Endothelial cell (in vitro differentiated cells): Measurements from ENCODE around the gene RPS6KL1. TPM values are rescaled to one million over a fixed set of nuclear protein-coding genes. Genes with fewer than 3 reads are reported as not detected.

Source experiments
- DNase-seq: peaks from one replicate; pipeline ENCODE4 v3.0.0; 2021; ENCODE audit warnings: low spot score
- H3K27ac Mint-ChIP-seq: one replicate; pipeline ENCODE4 v1.8.0; 2021; ENCODE audit warnings: mixed read lengths, inconsistent platforms; ENCODE audit not compliant: unreplicated experiment
- H3K27me3 Mint-ChIP-seq: one replicate; pipeline ENCODE4 v1.8.0; 2021; ENCODE audit warnings: mild to moderate bottlenecking, moderate library complexity, mixed read lengths, inconsistent platforms; ENCODE audit not compliant: unreplicated experiment
- H3K36me3 Mint-ChIP-seq: one replicate; pipeline ENCODE4 v1.8.0; 2021; ENCODE audit warnings: mild to moderate bottlenecking, low read depth, mixed read lengths, inconsistent platforms; ENCODE audit not compliant: unreplicated experiment
- H3K4me1 Mint-ChIP-seq: one replicate; pipeline ENCODE4 v1.8.0; 2021; ENCODE audit warnings: mild to moderate bottlenecking, mixed read lengths, inconsistent platforms; ENCODE audit not compliant: unreplicated experiment
- H3K4me3 Mint-ChIP-seq: one replicate; pipeline ENCODE4 v1.8.0; 2021; ENCODE audit warnings: mild to moderate bottlenecking, mixed read lengths, inconsistent platforms; ENCODE audit not compliant: unreplicated experiment
- H3K9me3 Mint-ChIP-seq: one replicate; pipeline ENCODE4 v1.8.0; 2021; ENCODE audit warnings: mixed read lengths, inconsistent platforms; ENCODE audit not compliant: unreplicated experiment
- CTCF ChIP-seq: fragments of 200-600 bp; sonication (generic); IDR thresholded peaks from one replicate; pipeline ENCODE4 v1.5.0; 2021; ENCODE audit warnings: antibody characterized with exemption; ENCODE audit not compliant: unreplicated experiment
- long read RNA-seq: library from polyadenylated mRNA; unstranded; transcript quantifications from one replicate; pipeline ENCODE4 v2.0.0, GENCODE V29; 2020; ENCODE audit not compliant: unreplicated experiment
- total RNA-seq: library from RNA; stranded (reverse); fragmentation: NEBNext Ultra II Directional; extraction: Animal tissue kit (Norgen Biotek cat#: 25700); gene quantifications from one replicate; pipeline ENCODE4 v1.2.1, GENCODE V29; 2021; ENCODE audit not compliant: unreplicated experiment

Gene RPS6KL1
- total RNA-seq: 2.3 TPM
- long read RNA-seq, partial matches to known transcripts: 1 of 1 reads
- long read RNA-seq, other reads (novel, unspliced or antisense): 0 of 1 reads

GRCh38 chr14:74922752-74923401, at the start of gene RPS6KL1:
Gene RPS6KL1 (minus strand): TSS chr14:74923260. CDS start chr14:74921541, 1,719 bp downstream.
- Mint-ChIP-seq H3K4me1 (peaks cover 2% of the 10 kb centered on the region), H3K9me3 (no peaks in the 10 kb centered on the region), H3K36me3 (no peaks in the 10 kb centered on the region), H3K4me3 (peak within 1 kb of the TSS; percentile 69), H3K27me3 (peaks cover 12% of the 10 kb centered on the region), H3K27ac (peak within 1 kb of the TSS; percentile 72)
- DNase-seq: peak; percentile 83
- TF ChIP-seq CTCF: no peak

DNA sequence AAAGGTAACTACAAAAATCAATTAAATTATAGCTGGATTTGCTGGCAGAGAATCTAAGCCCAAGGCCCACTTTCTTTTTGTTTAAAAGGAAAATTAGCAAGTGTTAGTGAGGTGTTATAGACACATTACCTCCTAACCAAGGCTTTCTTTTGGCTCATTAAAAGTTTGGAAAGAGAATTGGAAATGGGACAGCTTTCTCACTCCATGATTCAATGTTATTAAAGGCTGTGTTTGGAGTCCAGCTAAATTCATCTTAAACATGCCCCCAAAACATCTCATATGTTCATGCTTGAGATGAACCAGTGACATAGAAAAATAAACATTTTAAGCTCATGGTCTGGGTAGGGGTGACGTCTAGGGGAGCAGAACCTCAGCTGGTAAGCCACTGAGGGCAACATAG, 45.8 kb upstream of the RPS6KL1 start:
- Mint-ChIP-seq H3K27ac (no peak overlapping the region), H3K36me3 (peaks cover 4% of the 10 kb centered on the region)

DNA sequence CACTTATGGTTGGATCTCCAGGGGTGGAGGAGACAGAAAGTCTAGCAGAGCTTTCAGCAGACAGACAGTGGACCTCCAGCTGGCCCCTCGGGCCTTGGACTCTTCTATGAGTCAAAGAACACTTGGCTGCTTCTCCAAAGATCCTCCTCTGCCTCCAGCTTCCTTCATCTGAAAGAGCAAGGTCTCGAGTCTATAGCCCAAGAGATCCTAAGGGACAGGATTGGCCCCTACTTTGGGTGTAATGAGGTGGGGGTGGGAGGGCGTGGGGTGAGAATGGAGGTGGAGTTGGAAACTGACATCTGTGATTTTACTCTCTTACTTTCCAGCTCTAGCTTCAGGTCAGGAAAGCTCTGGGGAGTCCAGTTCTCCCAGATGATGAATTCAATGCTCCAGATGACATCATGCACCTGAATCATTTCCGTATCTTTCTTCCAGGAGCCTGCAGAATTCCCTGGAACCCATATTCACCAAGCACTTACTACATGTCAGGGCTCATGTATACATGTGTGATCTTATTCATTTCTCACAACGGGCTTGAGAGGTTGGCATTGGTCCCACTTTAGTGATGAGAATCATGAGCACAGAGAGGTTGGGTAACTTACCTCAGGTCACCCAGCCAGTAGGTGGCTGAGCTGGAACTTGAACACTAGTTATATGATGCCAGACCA, 42.6 kb upstream of the RPS6KL1 start:
- no peaks in the 10 kb centered on the region for H3K9me3 Mint-ChIP-seq
- DNase-seq: no peak
- peaks cover 5% of the 10 kb centered on the region for H3K27me3 Mint-ChIP-seq
- TF ChIP-seq CTCF: no peak
- peaks cover 4% of the 10 kb centered on the region for H3K36me3 Mint-ChIP-seq
- no peak overlapping the region for H3K4me3 Mint-ChIP-seq
- no peak overlapping the region for H3K27ac Mint-ChIP-seq
- peaks cover 4% of the 10 kb centered on the region for H3K4me1 Mint-ChIP-seq

More for the DNA sequence above, 45.8 kb upstream of the RPS6KL1 start:
- no peak for TF ChIP-seq CTCF
- Mint-ChIP-seq H3K4me1 (no peaks in the 10 kb centered on the region), H3K4me3 (no peak overlapping the region), H3K9me3 (no peaks in the 10 kb centered on the region), H3K27me3 (peaks cover 5% of the 10 kb centered on the region)
- no peak for DNase-seq

DNA sequence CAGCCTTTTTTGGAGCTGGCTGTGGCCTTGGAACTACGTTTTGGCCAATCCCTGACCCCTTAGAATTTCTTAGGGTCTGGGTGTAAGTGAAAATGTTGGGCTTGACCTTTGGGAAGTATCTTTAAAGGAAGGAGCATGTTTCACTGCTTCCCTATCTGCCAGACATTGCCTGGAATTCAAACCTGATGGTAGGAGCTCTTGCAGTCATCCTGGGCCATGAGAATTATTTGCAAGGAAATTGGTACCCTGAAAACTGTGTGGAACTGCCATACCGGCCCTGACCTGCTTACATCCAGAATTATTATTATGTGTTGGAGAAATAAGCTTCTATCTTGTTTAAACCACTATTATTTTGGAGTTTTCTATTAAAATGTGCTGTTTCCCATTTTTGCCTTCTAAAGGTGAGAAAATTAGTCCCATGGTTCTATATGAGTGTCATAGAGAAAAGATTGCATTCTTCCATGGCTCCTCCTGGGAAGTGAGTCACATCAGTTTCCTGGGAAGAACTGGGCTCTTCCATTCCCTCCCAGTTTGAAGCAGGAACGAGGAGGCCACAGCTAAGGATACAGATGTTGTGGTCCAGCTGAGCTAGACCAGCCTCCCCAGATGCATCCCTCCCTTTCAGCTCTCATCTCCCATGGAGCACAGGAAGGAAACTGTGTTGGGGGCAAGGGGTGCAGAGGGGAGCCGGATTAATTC, 41.9 kb upstream of the RPS6KL1 start:
- no peaks in the 10 kb centered on the region for H3K9me3 Mint-ChIP-seq
- peaks cover 4% of the 10 kb centered on the region for H3K4me1 Mint-ChIP-seq
- H3K27me3 Mint-ChIP-seq: peaks cover 5% of the 10 kb centered on the region
- no peak overlapping the region for H3K27ac Mint-ChIP-seq
- TF ChIP-seq CTCF: no peak
- no peak for DNase-seq
- H3K4me3 Mint-ChIP-seq: no peak overlapping the region
- peaks cover 4% of the 10 kb centered on the region for H3K36me3 Mint-ChIP-seq
